ENCODE results near the gene IDS. TPM values are rescaled to one million over a fixed set of nuclear protein-coding genes. Genes with fewer than 3 reads are reported as not detected.

The IDS gene
- total RNA-seq, 2 experiments from 2014 or later, result 44.0 to 65.8 TPM

DNA sequence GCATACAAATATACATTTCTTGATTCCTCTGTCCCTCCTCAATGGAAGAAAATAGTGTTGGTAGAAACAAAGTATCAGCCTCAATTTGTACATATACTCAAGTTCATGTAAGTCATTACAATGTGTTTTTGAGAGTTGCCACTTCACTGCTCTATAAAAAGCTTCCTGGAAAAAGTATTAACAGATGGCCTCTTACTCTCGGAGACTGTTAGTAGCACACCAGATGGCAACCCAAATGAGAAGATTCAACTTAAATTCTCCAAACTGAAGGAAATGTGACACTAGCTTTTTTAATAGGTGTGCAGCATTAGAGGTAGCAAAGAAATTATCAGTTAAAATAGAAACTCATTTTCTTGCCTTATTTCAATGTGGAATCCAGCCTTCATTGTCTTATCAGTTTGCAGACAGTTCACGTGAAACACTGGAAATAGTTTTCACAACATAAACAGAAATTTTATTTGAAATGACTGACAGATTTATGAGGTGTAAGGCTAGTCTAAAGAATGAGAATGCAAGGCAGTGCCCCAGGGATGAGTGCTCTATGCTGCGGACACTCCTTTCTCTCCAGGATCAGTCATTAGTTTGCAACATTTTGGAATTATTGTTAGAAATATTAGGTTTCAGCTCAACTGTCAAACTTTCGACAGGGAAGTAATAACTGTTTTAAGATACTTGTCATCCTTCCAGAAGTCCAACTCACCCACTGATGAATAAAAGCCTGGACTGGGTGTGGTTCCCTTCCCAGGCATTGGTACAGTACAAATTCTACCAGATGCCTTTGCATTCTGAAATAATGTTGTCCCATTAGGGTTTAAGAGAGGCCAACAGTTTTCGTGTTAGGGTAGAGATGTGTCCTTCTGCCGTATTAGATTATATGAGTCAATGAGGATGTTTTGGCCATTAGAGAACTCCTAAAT, 50.9 kb downstream of the IDS start:
- Histone ChIP-seq H3K9me3 (ENCODE audit: low read length) (no peaks in the 10 kb centered on the region), H3K4me1 (ENCODE audit: insufficient read depth, low read length, poor library complexity, severe bottlenecking) (no peaks in the 10 kb centered on the region), H3K79me2 (ENCODE audit: insufficient read depth, low read depth, low read length) (no peaks in the 10 kb centered on the region), H3K27ac (ENCODE audit: low read depth, low read length, poor library complexity, severe bottlenecking) (no peak overlapping the region), H3K4me2 (ENCODE audit: low read length) (no peak overlapping the region), H3K36me3 (ENCODE audit: insufficient read depth, low read length) (no peaks in the 10 kb centered on the region), H3K4me3 (ENCODE audit: low read depth, low read length, poor library complexity, severe bottlenecking) (no peak overlapping the region), H3K9me2 (ENCODE audit: insufficient read depth, low read length) (no peaks in the 10 kb centered on the region), H4K20me1 (ENCODE audit: insufficient read depth, low read length) (no peaks in the 10 kb centered on the region), H2AFZ (ENCODE audit: low read length) (no peak overlapping the region)
- POLR2A ChIA-PET, result no interaction called here
- no peak for TF ChIP-seq EZH2phosphoT487 (IDR thresholded peaks at IDR 0.05; ENCODE audit: borderline replicate concordance, low read depth, low read length)
- TF ChIP-seq, protein P1, sequence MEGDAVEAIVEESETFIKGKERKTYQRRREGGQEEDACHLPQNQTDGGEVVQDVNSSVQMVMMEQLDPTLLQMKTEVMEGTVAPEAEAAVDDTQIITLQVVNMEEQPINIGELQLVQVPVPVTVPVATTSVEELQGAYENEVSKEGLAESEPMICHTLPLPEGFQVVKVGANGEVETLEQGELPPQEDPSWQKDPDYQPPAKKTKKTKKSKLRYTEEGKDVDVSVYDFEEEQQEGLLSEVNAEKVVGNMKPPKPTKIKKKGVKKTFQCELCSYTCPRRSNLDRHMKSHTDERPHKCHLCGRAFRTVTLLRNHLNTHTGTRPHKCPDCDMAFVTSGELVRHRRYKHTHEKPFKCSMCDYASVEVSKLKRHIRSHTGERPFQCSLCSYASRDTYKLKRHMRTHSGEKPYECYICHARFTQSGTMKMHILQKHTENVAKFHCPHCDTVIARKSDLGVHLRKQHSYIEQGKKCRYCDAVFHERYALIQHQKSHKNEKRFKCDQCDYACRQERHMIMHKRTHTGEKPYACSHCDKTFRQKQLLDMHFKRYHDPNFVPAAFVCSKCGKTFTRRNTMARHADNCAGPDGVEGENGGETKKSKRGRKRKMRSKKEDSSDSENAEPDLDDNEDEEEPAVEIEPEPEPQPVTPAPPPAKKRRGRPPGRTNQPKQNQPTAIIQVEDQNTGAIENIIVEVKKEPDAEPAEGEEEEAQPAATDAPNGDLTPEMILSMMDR (conservative IDR thresholded peaks at IDR 0.05; ENCODE audit: low read length), result no peak
- no peak for DNase-seq (ENCODE audit: low spot score)
- intact Hi-C loops (cut with micrococcal nuclease; ENCODE audit: unreplicated experiment), result no loop called here
- BruUV-seq (replicated peaks), result no TSS peak
- CTCF ChIA-PET (ENCODE audit: unreplicated experiment), result no interaction called here

GRCh38 chrX:149453030-149453429, 52.1 kb downstream of the IDS start:
- intact Hi-C loops (cut with micrococcal nuclease; ENCODE audit: unreplicated experiment), result no loop called here
- no peak overlapping the region for H3K27ac ChIP-seq (ENCODE audit: low read depth, low read length, poor library complexity, severe bottlenecking)
- no peaks in the 10 kb centered on the region for H3K79me2 ChIP-seq (ENCODE audit: insufficient read depth, low read depth, low read length)
- H3K4me2 ChIP-seq (ENCODE audit: low read length), result no peak overlapping the region
- BruUV-seq (replicated peaks), result no TSS peak
- H3K4me1 ChIP-seq (ENCODE audit: insufficient read depth, low read length, poor library complexity, severe bottlenecking), result no peaks in the 10 kb centered on the region
- ChIA-PET CTCF (ENCODE audit: unreplicated experiment) (no interaction called here), POLR2A (no interaction called here)
- no peaks in the 10 kb centered on the region for H3K9me3 ChIP-seq (ENCODE audit: low read length)
- H2AFZ ChIP-seq (ENCODE audit: low read length), result no peak overlapping the region
- H3K9me2 ChIP-seq (ENCODE audit: insufficient read depth, low read length), result no peaks in the 10 kb centered on the region
- no peak for DNase-seq (ENCODE audit: low spot score)
- no peak for TF ChIP-seq EZH2phosphoT487 (IDR thresholded peaks at IDR 0.05; ENCODE audit: borderline replicate concordance, low read depth, low read length)
- TF ChIP-seq, protein P1 (conservative IDR thresholded peaks at IDR 0.05; ENCODE audit: low read length), result no peak
- H3K36me3 ChIP-seq (ENCODE audit: insufficient read depth, low read length), result no peaks in the 10 kb centered on the region
- H3K4me3 ChIP-seq (ENCODE audit: low read depth, low read length, poor library complexity, severe bottlenecking), result no peak overlapping the region
- H4K20me1 ChIP-seq (ENCODE audit: insufficient read depth, low read length), result no peaks in the 10 kb centered on the region

- no peak for TF ChIP-seq EZH2phosphoT487 (IDR thresholded peaks at IDR 0.05; ENCODE audit: borderline replicate concordance, low read depth, low read length)
- BruUV-seq (replicated peaks), result no TSS peak
- Histone ChIP-seq H3K9me2 (ENCODE audit: insufficient read depth, low read length) (no peaks in the 10 kb centered on the region), H3K36me3 (ENCODE audit: insufficient read depth, low read length) (no peaks in the 10 kb centered on the region), H3K79me2 (ENCODE audit: insufficient read depth, low read depth, low read length) (no peaks in the 10 kb centered on the region), H3K4me1 (ENCODE audit: insufficient read depth, low read length, poor library complexity, severe bottlenecking) (no peaks in the 10 kb centered on the region), H3K27ac (ENCODE audit: low read depth, low read length, poor library complexity, severe bottlenecking) (no peak overlapping the region), H3K4me3 (ENCODE audit: low read depth, low read length, poor library complexity, severe bottlenecking) (no peak overlapping the region), H3K9me3 (ENCODE audit: low read length) (no peaks in the 10 kb centered on the region), H2AFZ (ENCODE audit: low read length) (no peak overlapping the region), H3K4me2 (ENCODE audit: low read length) (no peak overlapping the region), H4K20me1 (ENCODE audit: insufficient read depth, low read length) (no peaks in the 10 kb centered on the region)
- no peak for DNase-seq (ENCODE audit: low spot score)
- ChIA-PET CTCF (ENCODE audit: unreplicated experiment) (no interaction called here), POLR2A (no interaction called here)
- intact Hi-C loops (cut with micrococcal nuclease; ENCODE audit: unreplicated experiment), result no loop called here
Observed at GRCh38 chrX:149433451-149433850, 71.7 kb downstream of the IDS start.

Data from OCI-LY7 (cell line).